Measurements from ENCODE around the gene UBA7.

The UBA7 gene

GRCh38 chr3:49799761-49800160 is 14.0 kb downstream of the UBA7 start, which contains the start of gene CDHR4:
Gene CDHR4, minus strand, starts transcription at chr3:49799873. Its CDS starts 61 bp downstream, at chr3:49799812.
- DNase-seq (ENCODE audit: low spot score in 2 of 2), result no peak
- H3K27me3 Mint-ChIP-seq, result peaks cover 6% of the 10 kb centered on the region
- peaks cover 14% of the 10 kb centered on the region for H3K4me1 Mint-ChIP-seq
- H3K27ac Mint-ChIP-seq, result no peak within 1 kb of the TSS
- no peaks in the 10 kb centered on the region for H3K9me3 Mint-ChIP-seq
- H3K36me3 Mint-ChIP-seq, result no peaks in the 10 kb centered on the region
- no peak within 1 kb of the TSS for H3K4me3 Mint-ChIP-seq
- no peak for ATAC-seq (ENCODE audit: low read depth)

- no peak for DNase-seq (ENCODE audit: low spot score in 2 of 2)
- Mint-ChIP-seq H3K4me3 (no peak overlapping the region), H3K27me3 (peaks cover 6% of the 10 kb centered on the region), H3K27ac (no peak overlapping the region), H3K36me3 (no peaks in the 10 kb centered on the region), H3K4me1 (peaks cover 11% of the 10 kb centered on the region), H3K9me3 (no peaks in the 10 kb centered on the region)
- ATAC-seq (ENCODE audit: low read depth), result no peak
Observed at GRCh38 chr3:49799105-49799504, 14.6 kb downstream of the UBA7 start.

- ATAC-seq (ENCODE audit: low read depth), result no peak
- no peak overlapping the region for H3K4me3 Mint-ChIP-seq
- no peaks in the 10 kb centered on the region for H3K9me3 Mint-ChIP-seq
- H3K27me3 Mint-ChIP-seq, result peaks cover 5% of the 10 kb centered on the region
- DNase-seq (ENCODE audit: low spot score in 2 of 2), result no peak
- no peaks in the 10 kb centered on the region for H3K36me3 Mint-ChIP-seq
- peaks cover 4% of the 10 kb centered on the region for H3K4me1 Mint-ChIP-seq
- H3K27ac Mint-ChIP-seq, result no peak overlapping the region
Observed at GRCh38 chr3:49794926-49795905, 18.5 kb downstream of the UBA7 start.

GRCh38 chr3:49794431-49794830 is 19.3 kb downstream of the UBA7 start:
- peaks cover 5% of the 10 kb centered on the region for H3K27me3 Mint-ChIP-seq

GRCh38 chr3:49793486-49794085 is 20.2 kb downstream of the UBA7 start:
- ATAC-seq (ENCODE audit: low read depth) (no peak), DNase-seq (ENCODE audit: low spot score in 2 of 2) (no peak)
- Mint-ChIP-seq H3K36me3 (no peaks in the 10 kb centered on the region), H3K4me1 (peaks cover 8% of the 10 kb centered on the region), H3K27ac (no peak overlapping the region), H3K4me3 (no peak overlapping the region), H3K27me3 (peaks cover 5% of the 10 kb centered on the region), H3K9me3 (no peaks in the 10 kb centered on the region)

More at GRCh38 chr3:49794431-49794830, 19.3 kb downstream of the UBA7 start:
- Mint-ChIP-seq H3K27ac (no peak overlapping the region), H3K9me3 (no peaks in the 10 kb centered on the region), H3K4me1 (peaks cover 8% of the 10 kb centered on the region), H3K4me3 (no peak overlapping the region), H3K36me3 (no peaks in the 10 kb centered on the region)
- DNase-seq (ENCODE audit: low spot score in 2 of 2) (no peak), ATAC-seq (ENCODE audit: low read depth) (no peak)

- Mint-ChIP-seq H3K36me3 (no peaks in the 10 kb centered on the region), H3K4me1 (peaks cover 8% of the 10 kb centered on the region), H3K4me3 (no peak overlapping the region), H3K9me3 (no peaks in the 10 kb centered on the region), H3K27ac (no peak overlapping the region), H3K27me3 (peaks cover 5% of the 10 kb centered on the region)
- no peak for DNase-seq (ENCODE audit: low spot score in 2 of 2)
- ATAC-seq (ENCODE audit: low read depth), result no peak
Observed at GRCh38 chr3:49792371-49793150, 21.2 kb downstream of the UBA7 start.

GRCh38 chr3:49791571-49791970 is 22.2 kb downstream of the UBA7 start:
- Mint-ChIP-seq H3K4me1 (peaks cover 10% of the 10 kb centered on the region), H3K9me3 (no peaks in the 10 kb centered on the region), H3K36me3 (no peaks in the 10 kb centered on the region), H3K27ac (no peak overlapping the region), H3K27me3 (peaks cover 1% of the 10 kb centered on the region), H3K4me3 (no peak overlapping the region)
- DNase-seq (ENCODE audit: low spot score in 2 of 2) (no peak), ATAC-seq (ENCODE audit: low read depth) (no peak)

- DNase-seq (ENCODE audit: low spot score in 2 of 2), result no peak
- no peak overlapping the region for H3K4me3 Mint-ChIP-seq
- H3K9me3 Mint-ChIP-seq, result no peaks in the 10 kb centered on the region
- H3K4me1 Mint-ChIP-seq, result peaks cover 10% of the 10 kb centered on the region
- no peaks in the 10 kb centered on the region for H3K36me3 Mint-ChIP-seq
- no peak for ATAC-seq (ENCODE audit: low read depth)
- peaks cover 1% of the 10 kb centered on the region for H3K27me3 Mint-ChIP-seq
- no peak overlapping the region for H3K27ac Mint-ChIP-seq
Observed at GRCh38 chr3:49790626-49791411, 22.9 kb downstream of the UBA7 start.

GRCh38 chr3:49788056-49788455 is 25.7 kb downstream of the UBA7 start:
- Mint-ChIP-seq H3K4me1 (peaks cover 16% of the 10 kb centered on the region), H3K4me3 (no peak overlapping the region), H3K9me3 (no peaks in the 10 kb centered on the region)

GRCh38 chr3:49787536-49787935 is 26.2 kb downstream of the UBA7 start:
- no peak for ATAC-seq (ENCODE audit: low read depth)
- DNase-seq (ENCODE audit: low spot score in 2 of 2), result no peak
- H3K36me3 Mint-ChIP-seq, result no peaks in the 10 kb centered on the region
- H3K27me3 Mint-ChIP-seq, result peaks cover 1% of the 10 kb centered on the region
- H3K9me3 Mint-ChIP-seq, result no peaks in the 10 kb centered on the region
- H3K4me3 Mint-ChIP-seq, result peak overlapping the region; percentile 14
- peak overlapping the region; percentile 97 for H3K27ac Mint-ChIP-seq
- peaks cover 16% of the 10 kb centered on the region for H3K4me1 Mint-ChIP-seq

More at GRCh38 chr3:49788056-49788455, 25.7 kb downstream of the UBA7 start:
- no peak for ATAC-seq (ENCODE audit: low read depth)
- no peak for DNase-seq (ENCODE audit: low spot score in 2 of 2)
- no peak overlapping the region for H3K27ac Mint-ChIP-seq
- peaks cover 1% of the 10 kb centered on the region for H3K27me3 Mint-ChIP-seq
- H3K36me3 Mint-ChIP-seq, result no peaks in the 10 kb centered on the region

GRCh38 chr3:49787182-49787464 is 26.6 kb downstream of the UBA7 start:
- no peaks in the 10 kb centered on the region for H3K9me3 Mint-ChIP-seq
- H3K27ac Mint-ChIP-seq, result peak overlapping the region; percentile 97
- H3K27me3 Mint-ChIP-seq, result peaks cover 1% of the 10 kb centered on the region
- H3K4me1 Mint-ChIP-seq, result peaks cover 16% of the 10 kb centered on the region
- no peak for ATAC-seq (ENCODE audit: low read depth)
- H3K4me3 Mint-ChIP-seq, result peak overlapping the region; percentile 91
- no peaks in the 10 kb centered on the region for H3K36me3 Mint-ChIP-seq
- DNase-seq (ENCODE audit: low spot score in 2 of 2), result no peak

GRCh38 chr3:49786357-49787181 is 27.2 kb downstream of the UBA7 start, which contains the start of gene IP6K1:
Gene IP6K1, minus strand, starts transcription at chr3:49786542. Its CDS starts 38,502 bp downstream, at chr3:49748040.
- Mint-ChIP-seq H3K27ac (peak within 1 kb of the TSS; percentile 97), H3K4me1 (peaks cover 17% of the 10 kb centered on the region), H3K9me3 (no peaks in the 10 kb centered on the region), H3K27me3 (peaks cover 1% of the 10 kb centered on the region), H3K36me3 (no peaks in the 10 kb centered on the region), H3K4me3 (peak within 1 kb of the TSS; percentile 91)
- ATAC-seq (ENCODE audit: low read depth) (peak; percentile 96), DNase-seq (ENCODE audit: low spot score in 2 of 2) (peak; percentile 93 to 98)

All from memory B cell (primary cell).